OCI-LY7 (cell line): ENCODE results near the gene RAB1A. TPM values are rescaled to one million over a fixed set of nuclear protein-coding genes. Genes with fewer than 3 reads are reported as not detected.
A peak's percentile ranks its signal among the peaks of the same experiment; 100 is the strongest.

ENCODE experiments used
- BruUV-seq: library from RNA; stranded (reverse); fragments of 400-500 nt; replicated peaks from 2 replicates; lab custom pipeline; 2021; lab: Mats Ljungman, UMichigan
- CTCF ChIA-PET: fragments of 300-600 bp; sonication (Branson Sonifier 250); formaldehyde crosslinking; loops from one replicate; lab custom pipeline; 2022; ENCODE audit warnings: antibody characterized with exemption; ENCODE audit not compliant: unreplicated experiment; lab: Charles Lee
- POLR2A ChIA-PET: fragments of 300-600 bp; sonication (Branson Sonifier 250); formaldehyde crosslinking; loops from one replicate; lab custom pipeline; 2022; ENCODE audit warnings: antibody characterized with exemption; lab: Charles Lee
- DNase-seq: peaks from one replicate; pipeline ENCODE4 v3.0.0-alpha.2; 2015; ENCODE audit warnings: low spot score
- H2AFZ ChIP-seq: fragments of 200-600 bp; sonication (generic), shearing (Covaris generic); 2 replicates; pipeline ENCODE4 v1.6.1; 2014; ENCODE audit warnings: mild to moderate bottlenecking, antibody characterized with exemption, low read length, moderate library complexity
- H3K27ac ChIP-seq: fragments of 200-600 bp; sonication (generic); 2 replicates; pipeline ENCODE4 v1.5.1; 2014; ENCODE audit warnings: mixed run types, low read depth, mild to moderate bottlenecking, moderate library complexity, low read length, inconsistent platforms; ENCODE audit not compliant: poor library complexity, severe bottlenecking
- H3K36me3 ChIP-seq: fragments of 200-600 bp; sonication (generic); 2 replicates; pipeline ENCODE4 v1.6.1; 2014; ENCODE audit warnings: mild to moderate bottlenecking, antibody characterized with exemption, low read length, moderate library complexity, mixed read lengths; ENCODE audit not compliant: insufficient read depth
- H3K4me1 ChIP-seq: fragments of 200-600 bp; sonication (generic); 2 replicates; pipeline ENCODE4 v1.5.1; 2014; ENCODE audit warnings: mild to moderate bottlenecking, low read length; ENCODE audit not compliant: insufficient read depth, poor library complexity, severe bottlenecking
- H3K4me2 ChIP-seq: fragments of 200-600 bp; sonication (generic); 2 replicates; pipeline ENCODE4 v1.6.1; 2014; ENCODE audit warnings: mild to moderate bottlenecking, low read length
- H3K4me3 ChIP-seq: fragments of 200-600 bp; sonication (generic); 2 replicates; pipeline ENCODE4 v1.5.1; 2014; ENCODE audit warnings: mild to moderate bottlenecking, low read depth, low read length; ENCODE audit not compliant: poor library complexity, severe bottlenecking
- H3K79me2 ChIP-seq: fragments of 200-600 bp; sonication (generic); 2 replicates; pipeline ENCODE4 v1.6.1; 2016; ENCODE audit warnings: low read depth, mild to moderate bottlenecking, low read length, moderate library complexity, mixed read lengths; ENCODE audit not compliant: insufficient read depth
- H3K9me2 ChIP-seq: fragments of 200-600 bp; sonication (generic); 2 replicates; pipeline ENCODE4 v1.6.1; 2016; ENCODE audit warnings: mild to moderate bottlenecking, low read length, mixed read lengths; ENCODE audit not compliant: insufficient read depth
- H3K9me3 ChIP-seq: fragments of 200-600 bp; sonication (generic); 2 replicates; pipeline ENCODE4 v1.6.1; 2014; ENCODE audit warnings: mild to moderate bottlenecking, mixed run types, low read length, mixed read lengths
- H4K20me1 ChIP-seq: fragments of 200-600 bp; sonication (generic); 2 replicates; pipeline ENCODE4 v1.6.1; 2014; ENCODE audit warnings: mild to moderate bottlenecking, antibody characterized with exemption, low read length, moderate library complexity, mixed read lengths; ENCODE audit not compliant: insufficient read depth
- CTCF ChIP-seq: fragments of 200-600 bp; sonication (generic); conservative IDR thresholded peaks from 2 replicates; pipeline ENCODE4 v1.5.1; 2014; ENCODE audit warnings: mild to moderate bottlenecking, antibody characterized with exemption, low read length, moderate library complexity, mixed read lengths
- EZH2phosphoT487 ChIP-seq: fragments of 200-600 bp; sonication (generic); IDR thresholded peaks from 2 replicates; pipeline ENCODE4 v1.6.1; 2018; ENCODE audit warnings: low read depth, borderline replicate concordance, mild to moderate bottlenecking, mixed run types, antibody characterized with exemption, low read length, moderate library complexity, mixed read lengths
- intact Hi-C: fragments of 100-400 bp; cut with micrococcal nuclease; formaldehyde crosslinking; loops from one replicate; pipeline ENCODE4 v1.10.0; 2022; ENCODE audit not compliant: unreplicated experiment
- total RNA-seq, 2 experiments: library from RNA; depleted of rRNA in 1 of 2; stranded (reverse); fragments of >200 nt in 1 of 2; shearing (Covaris generic) in 1 of 2; gene quantifications; 2 replicates each; pipeline ENCODE4 v1.2.3, GENCODE V29; 2014 to 2022

RAB1A gene
- total RNA-seq, 2 experiments from 2014 or later: 39.7 to 75.4 TPM

GRCh38 chr2:65061146-65061909, 68.6 kb downstream of the RAB1A start:
- H2AFZ ChIP-seq: no peak overlapping the region
- H3K4me2 ChIP-seq: no peak overlapping the region
- no peak overlapping the region for H3K4me3 ChIP-seq
- intact Hi-C loops: no loop called here
- POLR2A ChIA-PET: interaction anchor here (1.1 kb wide), 1 partner anchor 144 kb away, joined by 7 read pairs; no protein-coding TSS in a partner anchor
- H3K9me2 ChIP-seq: no peaks in the 10 kb centered on the region
- no peaks in the 10 kb centered on the region for H4K20me1 ChIP-seq
- no peak for TF ChIP-seq CTCF
- no peak for TF ChIP-seq EZH2phosphoT487
- CTCF ChIA-PET: no interaction called here
- no peak overlapping the region for H3K27ac ChIP-seq
- no TSS peak for BruUV-seq
- H3K36me3 ChIP-seq: no peaks in the 10 kb centered on the region
- DNase-seq: no peak
- peaks cover 12% of the 10 kb centered on the region; the same call in 1 of the 2 replicates for H3K79me2 ChIP-seq
- peaks cover 46% of the 10 kb centered on the region for H3K4me1 ChIP-seq
- H3K9me3 ChIP-seq: no peaks in the 10 kb centered on the region

- intact Hi-C loops: loop anchor here (5.0 kb wide), 2 partner anchors 378 to 498 kb away; no protein-coding TSS in a partner anchor
Observed at GRCh38 chr2:65059071-65059470, 70.8 kb downstream of the RAB1A start.

More at GRCh38 chr2:65059071-65059470, 70.8 kb downstream of the RAB1A start:
- Histone ChIP-seq H3K9me3 (no peaks in the 10 kb centered on the region), H3K27ac (no peak overlapping the region), H4K20me1 (no peaks in the 10 kb centered on the region), H3K79me2 (peaks cover 20% of the 10 kb centered on the region; the same call in 1 of the 2 replicates), H3K36me3 (no peaks in the 10 kb centered on the region), H3K4me1 (peaks cover 46% of the 10 kb centered on the region), H2AFZ (no peak overlapping the region), H3K4me2 (peak overlapping the region; percentile 16; the same call in 1 of the 2 replicates), H3K9me2 (no peaks in the 10 kb centered on the region), H3K4me3 (no peak overlapping the region)
- no peak for DNase-seq
- CTCF ChIA-PET: interaction anchor here (1.1 kb wide), 1 partner anchor 110 kb away, joined by 3 read pairs; no protein-coding TSS in a partner anchor
- TF ChIP-seq EZH2phosphoT487 (no peak), CTCF (no peak)
- BruUV-seq: no TSS peak
- POLR2A ChIA-PET: interaction anchor here (1.3 to 2.1 kb wide), 6 partner anchors 12 to 127 kb away, joined by 3 to 5 read pairs (median 4); no protein-coding TSS in a partner anchor
